Tibial nerve (tissue), 3 donors: Measurements from ENCODE around the gene USP13.

Experiments used
- POLR2A ChIP-seq, 2 donors: fragments of 450-650 bp; IDR thresholded peaks; one replicate each; pipeline ENCODE4 v1.6.1; 2017; ENCODE audit warnings: antibody characterized with exemption in 2 of 2, mild to moderate bottlenecking in 2 of 2, moderate library complexity in 2 of 2
- TF ChIP-seq, protein P1 (sequence below), 5 experiments: fragments of 200-600 bp in 3 of 5; fragments of 450-650 bp in 2 of 5; sonication (generic) in 3 of 5; IDR thresholded peaks; one replicate each; pipeline ENCODE4 v1.5.1; 2016 to 2019; ENCODE audit warnings: antibody characterized with exemption in 5 of 5, mild to moderate bottlenecking in 3 of 5, moderate library complexity in 2 of 5

DNA sequence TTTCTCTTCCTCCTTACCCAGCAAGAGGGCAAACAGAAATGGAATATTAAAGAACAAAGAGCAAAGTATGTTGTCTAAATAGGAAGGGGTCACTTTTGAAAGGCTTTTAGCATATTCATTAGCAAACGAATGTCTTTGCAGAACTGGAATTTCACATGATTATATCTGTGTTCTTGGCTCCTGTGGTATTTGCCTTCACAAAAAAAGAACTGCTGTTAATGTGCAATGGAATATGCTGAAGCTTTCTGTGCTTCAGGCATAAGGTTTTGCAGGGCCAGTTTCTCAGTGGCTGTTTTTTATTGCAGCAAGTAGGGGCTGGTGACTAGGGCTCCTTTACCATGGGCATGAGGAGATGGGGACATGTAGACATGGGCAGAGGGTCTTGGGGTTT, 173.4 kb downstream of the USP13 start:
- TF ChIP-seq, protein P1, sequence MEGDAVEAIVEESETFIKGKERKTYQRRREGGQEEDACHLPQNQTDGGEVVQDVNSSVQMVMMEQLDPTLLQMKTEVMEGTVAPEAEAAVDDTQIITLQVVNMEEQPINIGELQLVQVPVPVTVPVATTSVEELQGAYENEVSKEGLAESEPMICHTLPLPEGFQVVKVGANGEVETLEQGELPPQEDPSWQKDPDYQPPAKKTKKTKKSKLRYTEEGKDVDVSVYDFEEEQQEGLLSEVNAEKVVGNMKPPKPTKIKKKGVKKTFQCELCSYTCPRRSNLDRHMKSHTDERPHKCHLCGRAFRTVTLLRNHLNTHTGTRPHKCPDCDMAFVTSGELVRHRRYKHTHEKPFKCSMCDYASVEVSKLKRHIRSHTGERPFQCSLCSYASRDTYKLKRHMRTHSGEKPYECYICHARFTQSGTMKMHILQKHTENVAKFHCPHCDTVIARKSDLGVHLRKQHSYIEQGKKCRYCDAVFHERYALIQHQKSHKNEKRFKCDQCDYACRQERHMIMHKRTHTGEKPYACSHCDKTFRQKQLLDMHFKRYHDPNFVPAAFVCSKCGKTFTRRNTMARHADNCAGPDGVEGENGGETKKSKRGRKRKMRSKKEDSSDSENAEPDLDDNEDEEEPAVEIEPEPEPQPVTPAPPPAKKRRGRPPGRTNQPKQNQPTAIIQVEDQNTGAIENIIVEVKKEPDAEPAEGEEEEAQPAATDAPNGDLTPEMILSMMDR (IDR thresholded peaks at IDR 0.05), result no peak
- TF ChIP-seq POLR2A (IDR thresholded peaks at IDR 0.05), result no peak
